HL-60 (cell line): ENCODE measurements around the gene DENND1A.

Experiments
- CTCF ChIP-seq: IDR thresholded peaks from one replicate; pipeline ENCODE4 v1.5.1; 2011; ENCODE audit warnings: low read length, control low read depth, inconsistent platforms; ENCODE audit not compliant: insufficient read depth
- GABPA ChIP-seq: IDR thresholded peaks from 2 replicates; pipeline ENCODE4 v1.6.1; 2012; ENCODE audit warnings: low read depth
- POLR2AphosphoS5 ChIP-seq: IDR thresholded peaks from 2 replicates; pipeline ENCODE4 v1.6.1; 2012; ENCODE audit warnings: low read depth

- TF ChIP-seq GABPA (no peak), POLR2AphosphoS5 (no peak), CTCF (no peak)
Measured at GRCh38 chr9:123695386-123695785, 234.5 kb downstream of the DENND1A start.
